ENCODE measurements around the gene ZNF536.

DNA sequence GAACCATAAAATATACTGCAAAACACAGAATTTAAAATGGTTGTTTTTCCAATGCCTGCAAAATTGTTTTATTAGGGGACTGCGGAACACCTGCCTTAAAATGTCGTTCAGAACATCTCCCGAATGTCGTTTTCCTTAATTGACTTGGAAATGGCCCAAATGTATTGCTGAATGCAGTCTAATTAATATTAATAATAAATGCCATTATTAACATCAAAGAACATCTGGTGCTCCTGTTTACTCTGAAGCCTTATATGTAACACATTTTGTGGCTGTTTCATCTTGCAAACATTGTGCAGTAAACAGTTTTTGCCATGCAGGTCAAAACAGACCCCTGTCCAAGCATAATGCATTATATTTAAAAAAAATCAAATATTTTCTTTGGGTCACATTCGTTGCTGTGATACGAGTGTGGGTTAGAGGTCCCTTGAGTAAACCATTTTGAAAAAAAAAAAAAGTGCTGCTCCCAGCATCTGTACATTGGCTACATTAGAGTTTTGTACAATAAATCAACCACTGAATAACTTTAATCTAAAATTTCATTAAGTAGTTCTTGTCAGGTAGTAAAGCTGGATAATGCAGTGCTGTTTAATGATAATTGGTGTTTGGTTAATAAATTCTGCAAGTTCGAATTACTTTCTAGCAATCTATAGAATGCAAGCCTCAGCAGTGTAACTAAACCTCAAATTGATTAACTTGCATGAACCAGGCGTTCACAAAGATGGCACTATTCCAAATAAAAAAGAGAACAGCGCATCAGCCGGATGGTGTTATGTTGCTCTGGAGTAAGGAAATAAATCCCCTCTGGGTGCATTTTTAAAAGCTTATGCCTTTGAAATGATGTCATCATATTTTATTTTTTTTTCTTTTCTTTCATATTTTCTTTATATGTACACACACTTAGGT, 140.2 kb downstream of the ZNF536 start:
- no peak for TF ChIP-seq TAF1 (IDR thresholded peaks at IDR 0.05; ENCODE audit: borderline replicate concordance, low read depth, low read length)
- TF ChIP-seq, protein P1, sequence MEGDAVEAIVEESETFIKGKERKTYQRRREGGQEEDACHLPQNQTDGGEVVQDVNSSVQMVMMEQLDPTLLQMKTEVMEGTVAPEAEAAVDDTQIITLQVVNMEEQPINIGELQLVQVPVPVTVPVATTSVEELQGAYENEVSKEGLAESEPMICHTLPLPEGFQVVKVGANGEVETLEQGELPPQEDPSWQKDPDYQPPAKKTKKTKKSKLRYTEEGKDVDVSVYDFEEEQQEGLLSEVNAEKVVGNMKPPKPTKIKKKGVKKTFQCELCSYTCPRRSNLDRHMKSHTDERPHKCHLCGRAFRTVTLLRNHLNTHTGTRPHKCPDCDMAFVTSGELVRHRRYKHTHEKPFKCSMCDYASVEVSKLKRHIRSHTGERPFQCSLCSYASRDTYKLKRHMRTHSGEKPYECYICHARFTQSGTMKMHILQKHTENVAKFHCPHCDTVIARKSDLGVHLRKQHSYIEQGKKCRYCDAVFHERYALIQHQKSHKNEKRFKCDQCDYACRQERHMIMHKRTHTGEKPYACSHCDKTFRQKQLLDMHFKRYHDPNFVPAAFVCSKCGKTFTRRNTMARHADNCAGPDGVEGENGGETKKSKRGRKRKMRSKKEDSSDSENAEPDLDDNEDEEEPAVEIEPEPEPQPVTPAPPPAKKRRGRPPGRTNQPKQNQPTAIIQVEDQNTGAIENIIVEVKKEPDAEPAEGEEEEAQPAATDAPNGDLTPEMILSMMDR (IDR thresholded peaks at IDR 0.05): no peak
